ENCODE results near the gene SNX18. TPM values are rescaled to one million over a fixed set of nuclear protein-coding genes. Genes with fewer than 3 reads are reported as not detected.
A peak's percentile ranks its signal among the peaks of the same experiment; 100 is the strongest.

SNX18 gene, protein sequence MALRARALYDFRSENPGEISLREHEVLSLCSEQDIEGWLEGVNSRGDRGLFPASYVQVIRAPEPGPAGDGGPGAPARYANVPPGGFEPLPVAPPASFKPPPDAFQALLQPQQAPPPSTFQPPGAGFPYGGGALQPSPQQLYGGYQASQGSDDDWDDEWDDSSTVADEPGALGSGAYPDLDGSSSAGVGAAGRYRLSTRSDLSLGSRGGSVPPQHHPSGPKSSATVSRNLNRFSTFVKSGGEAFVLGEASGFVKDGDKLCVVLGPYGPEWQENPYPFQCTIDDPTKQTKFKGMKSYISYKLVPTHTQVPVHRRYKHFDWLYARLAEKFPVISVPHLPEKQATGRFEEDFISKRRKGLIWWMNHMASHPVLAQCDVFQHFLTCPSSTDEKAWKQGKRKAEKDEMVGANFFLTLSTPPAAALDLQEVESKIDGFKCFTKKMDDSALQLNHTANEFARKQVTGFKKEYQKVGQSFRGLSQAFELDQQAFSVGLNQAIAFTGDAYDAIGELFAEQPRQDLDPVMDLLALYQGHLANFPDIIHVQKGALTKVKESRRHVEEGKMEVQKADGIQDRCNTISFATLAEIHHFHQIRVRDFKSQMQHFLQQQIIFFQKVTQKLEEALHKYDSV
- 6.4 and 8.1 TPM in 2 replicates for polyA plus RNA-seq (2011; rRNA removed)
- polyA plus RNA-seq (2012; cell fraction: cytosol; rRNA removed): 6.1 and 7.5 TPM in 2 replicates
- 3.6 and 6.4 TPM in 2 replicates for polyA plus RNA-seq (2012; cell fraction: nucleus; rRNA removed)
- 6.5 to 7.5 TPM (median 7.1 TPM) in 3 replicates for polyA plus RNA-seq (2017; fragmentation: RNase III; extraction: RNeasy Plus Mini Kit Qiagen cat#74134 plus additional on column Dnase treatment)
- 7.5 and 8.2 TPM in 2 replicates for polyA minus RNA-seq (2011; rRNA and poly(A)+ RNA removed)

DNA sequence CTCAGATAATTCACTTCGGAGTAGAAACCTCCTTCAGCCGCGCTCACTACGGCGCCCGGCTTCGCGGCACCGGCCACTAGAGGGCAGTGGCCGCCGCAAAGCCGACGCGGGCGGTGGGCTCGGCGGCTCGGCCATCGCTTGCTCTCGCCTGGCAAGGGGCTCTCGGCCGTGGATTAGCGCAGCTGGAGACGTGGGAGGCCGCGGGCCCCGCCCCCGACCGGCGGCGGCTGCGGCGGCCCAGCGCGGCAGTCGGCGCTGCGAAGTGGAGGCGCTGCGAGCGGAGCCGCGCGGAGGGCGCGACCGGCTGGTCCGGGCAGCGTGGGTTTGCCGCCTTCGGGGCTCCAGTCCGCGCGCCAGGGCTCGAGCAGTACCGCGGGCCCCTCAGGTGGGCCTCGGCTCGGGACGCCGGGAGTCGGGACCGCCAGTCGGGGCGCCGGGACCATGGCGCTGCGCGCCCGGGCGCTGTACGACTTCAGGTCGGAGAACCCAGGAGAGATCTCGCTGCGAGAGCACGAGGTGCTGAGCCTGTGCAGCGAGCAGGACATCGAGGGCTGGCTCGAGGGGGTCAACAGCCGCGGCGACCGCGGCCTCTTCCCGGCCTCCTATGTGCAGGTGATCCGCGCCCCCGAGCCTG lies at the start of gene SNX18:
TSS of gene SNX18 (plus strand) at position 248 of the 634 bp plus-strand sequence. CDS start at position 442, 194 bp downstream.
- ChIA-PET CTCF (interaction anchor here (0.6 to 4.7 kb wide), 67 partner anchors 9 to 642 kb away, joined by 3 to 89 read pairs (median 4); partner anchors contain the start of gene GPX8), POLR2A (interaction anchor here (0.6 to 2.7 kb wide), 6 partner anchors 203 to 642 kb away, joined by 3 to 11 read pairs (median 5); partner anchors contain the start of genes ARL15 and GPX8)
- peak; percentile 71 to 90 for DNase-seq (ENCODE audit: low read depth in 1 of 2, low spot score in 1 of 2)
- Histone ChIP-seq H3K4me3 (peak within 1 kb of the TSS; percentile 87), H3K9me3 (no peaks in the 10 kb centered on the region), H3K4me2 (peak within 1 kb of the TSS; percentile 92), H3K4me1 (peaks cover 8% of the 10 kb centered on the region; the same call in 1 of the 3 replicates), H3K27ac (peak within 1 kb of the TSS; percentile 79 to 98)
- no peak for FAIRE-seq
- WGBS (ENCODE audit: missing lambda C conversion rate): 4% methylated on average over 15 of the region's 88 CpGs
- ATAC-seq: peak; percentile 92 to 93
- TF ChIP-seq HOXB5 (CRISPR knock-in tag; IDR thresholded peaks at IDR 0.05): no peak
- TF ChIP-seq, protein P1, sequence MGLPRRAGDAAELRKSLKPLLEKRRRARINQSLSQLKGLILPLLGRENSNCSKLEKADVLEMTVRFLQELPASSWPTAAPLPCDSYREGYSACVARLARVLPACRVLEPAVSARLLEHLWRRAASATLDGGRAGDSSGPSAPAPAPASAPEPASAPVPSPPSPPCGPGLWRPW (IDR thresholded peaks at IDR 0.05): no peak
- no peak for TF ChIP-seq RARB (CRISPR knock-in tag; IDR thresholded peaks at IDR 0.05)
- no peak for TF ChIP-seq USF2 (IDR thresholded peaks at IDR 0.05)
- no peak for TF ChIP-seq FOSL2 (IDR thresholded peaks at IDR 0.05)
- no peak for TF ChIP-seq FOSL2 (CRISPR knock-in tag; IDR thresholded peaks at IDR 0.05)
- TF ChIP-seq FOXS1 (CRISPR knock-in tag; IDR thresholded peaks at IDR 0.05): no peak
- peak; percentile 15; the same call in 1 of the 2 replicates for TF ChIP-seq MYC (IDR thresholded peaks at IDR 0.05; ENCODE audit: borderline replicate concordance, low read length)
- no peak for TF ChIP-seq NPAS2 (CRISPR knock-in tag; IDR thresholded peaks at IDR 0.05; ENCODE audit: borderline replicate concordance)
- no peak for TF ChIP-seq POLR2AphosphoS2 (conservative IDR thresholded peaks at IDR 0.05; ENCODE audit: low read length)
- TF ChIP-seq MAZ (IDR thresholded peaks at IDR 0.05; ENCODE audit: borderline replicate concordance, low read depth, low read length): no peak
- no peak for TF ChIP-seq ZFP36 (IDR thresholded peaks at IDR 0.05; ENCODE audit: borderline replicate concordance, partially characterized antibody)
- TF ChIP-seq JUN (IDR thresholded peaks at IDR 0.05): peak; percentile 51 to 78; a peak in 4 of 5 replicates
- TF ChIP-seq E2F6 (IDR thresholded peaks at IDR 0.05; ENCODE audit: borderline replicate concordance, low read depth): peak; percentile 32
- TF ChIP-seq, protein P2, sequence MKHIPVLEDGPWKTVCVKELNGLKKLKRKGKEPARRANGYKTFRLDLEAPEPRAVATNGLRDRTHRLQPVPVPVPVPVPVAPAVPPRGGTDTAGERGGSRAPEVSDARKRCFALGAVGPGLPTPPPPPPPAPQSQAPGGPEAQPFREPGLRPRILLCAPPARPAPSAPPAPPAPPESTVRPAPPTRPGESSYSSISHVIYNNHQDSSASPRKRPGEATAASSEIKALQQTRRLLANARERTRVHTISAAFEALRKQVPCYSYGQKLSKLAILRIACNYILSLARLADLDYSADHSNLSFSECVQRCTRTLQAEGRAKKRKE (CRISPR knock-in tag; IDR thresholded peaks at IDR 0.05; ENCODE audit: low read depth): no peak
- no peak for TF ChIP-seq CHD4 (IDR thresholded peaks at IDR 0.05; ENCODE audit: borderline replicate concordance)
- TF ChIP-seq CEBPB (IDR thresholded peaks at IDR 0.05): no peak; a peak in 1 of 4 replicates
- no peak for TF ChIP-seq SREBF2 (IDR thresholded peaks at IDR 0.05)
- peak; percentile 60; the same call in 1 of the 2 replicates for TF ChIP-seq KDM5A (IDR thresholded peaks at IDR 0.05)
- no peak for TF ChIP-seq CBX8 (IDR thresholded peaks at IDR 0.05)
- TF ChIP-seq PBX3 (IDR thresholded peaks at IDR 0.05): 0 out of 2 replicates have a peak, but pooled peaks have one; percentile 41
- no peak for TF ChIP-seq CHD2 (IDR thresholded peaks at IDR 0.05; ENCODE audit: low read length, partially characterized antibody)
- no peak for TF ChIP-seq GATA3 (IDR thresholded peaks at IDR 0.05; ENCODE audit: borderline replicate concordance)
- TF ChIP-seq TP53 (CRISPR knock-in tag; IDR thresholded peaks at IDR 0.05): no peak
- TF ChIP-seq JUNB (IDR thresholded peaks at IDR 0.05): no peak
- TF ChIP-seq CTCF (IDR thresholded peaks at IDR 0.05): peak; percentile 98
- TF ChIP-seq, protein P3, sequence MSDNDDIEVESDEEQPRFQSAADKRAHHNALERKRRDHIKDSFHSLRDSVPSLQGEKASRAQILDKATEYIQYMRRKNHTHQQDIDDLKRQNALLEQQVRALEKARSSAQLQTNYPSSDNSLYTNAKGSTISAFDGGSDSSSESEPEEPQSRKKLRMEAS (IDR thresholded peaks at IDR 0.05): peak; percentile 70
- no peak for TF ChIP-seq BHLHE40 (IDR thresholded peaks at IDR 0.05; ENCODE audit: low read depth, low read length)
- no peak for TF ChIP-seq RCOR1 (IDR thresholded peaks at IDR 0.05; ENCODE audit: low read depth, low read length)
- no peak for TF ChIP-seq ELK1 (IDR thresholded peaks at IDR 0.05; ENCODE audit: low read depth, low read length)
- no peak for TF ChIP-seq HEYL (CRISPR knock-in tag; IDR thresholded peaks at IDR 0.05)

Measured in A549 (cell line).